Central memory CD4-positive, alpha-beta T cell (primary cell): ENCODE data around the gene ARHGEF4.

Experiments
- DNase-seq: peaks from one replicate; pipeline ENCODE4 v3.0.0; 2022

ARHGEF4 gene

DNA sequence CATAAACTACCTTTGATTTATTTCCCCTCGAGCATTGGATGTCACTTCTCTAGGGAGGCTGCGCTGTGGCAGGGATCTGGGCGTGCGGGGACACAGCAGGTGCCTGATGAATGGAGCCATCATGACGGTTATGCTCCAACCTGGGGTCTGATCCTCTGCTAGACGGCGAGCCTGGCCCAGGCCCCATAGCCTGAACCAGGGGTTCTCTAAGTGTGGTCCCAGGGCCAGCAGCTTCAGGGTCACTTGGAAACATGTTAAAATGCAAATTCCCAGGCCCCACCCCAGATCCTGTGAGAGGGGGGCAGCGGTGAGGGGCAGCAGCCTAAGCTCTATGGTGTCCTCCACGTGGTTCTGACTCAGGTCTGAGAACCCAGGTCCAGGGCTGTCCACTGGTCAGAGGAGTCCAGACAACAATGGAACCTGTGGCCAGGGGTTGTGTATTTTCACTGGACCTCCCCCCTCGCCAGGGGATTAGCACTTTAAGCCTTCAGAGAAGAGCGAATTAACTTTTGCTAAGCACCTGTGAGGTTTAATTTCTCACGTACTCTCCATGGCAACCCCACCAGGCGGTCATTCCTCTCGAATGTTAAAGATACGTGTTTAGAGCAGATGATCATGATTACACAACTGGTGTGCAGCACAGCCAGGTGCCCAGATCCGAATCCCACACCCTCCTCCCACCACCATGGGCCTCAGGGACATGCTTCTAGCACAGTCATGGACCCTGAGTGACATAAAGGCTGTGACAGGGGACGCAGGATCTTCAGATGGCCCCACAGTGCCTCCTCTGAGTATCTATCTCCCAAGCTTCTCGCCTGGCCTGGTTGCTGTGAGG lies 1.6 kb upstream of the ARHGEF4 start:
- no peak for DNase-seq

DNA sequence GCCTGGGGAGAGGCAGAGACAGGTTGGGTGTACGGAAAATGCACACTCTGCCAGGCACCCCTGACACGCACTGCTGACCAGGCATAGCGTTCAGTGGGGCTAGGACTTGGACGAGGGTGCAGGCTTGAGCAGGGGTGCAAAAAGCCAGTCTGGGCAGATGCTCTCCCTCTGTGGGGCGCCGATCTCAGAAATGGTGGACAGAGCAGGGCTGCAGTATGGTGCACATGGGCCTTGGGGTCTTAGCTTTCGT lies 1.0 kb upstream of the ARHGEF4 start:
- no peak for DNase-seq

DNA sequence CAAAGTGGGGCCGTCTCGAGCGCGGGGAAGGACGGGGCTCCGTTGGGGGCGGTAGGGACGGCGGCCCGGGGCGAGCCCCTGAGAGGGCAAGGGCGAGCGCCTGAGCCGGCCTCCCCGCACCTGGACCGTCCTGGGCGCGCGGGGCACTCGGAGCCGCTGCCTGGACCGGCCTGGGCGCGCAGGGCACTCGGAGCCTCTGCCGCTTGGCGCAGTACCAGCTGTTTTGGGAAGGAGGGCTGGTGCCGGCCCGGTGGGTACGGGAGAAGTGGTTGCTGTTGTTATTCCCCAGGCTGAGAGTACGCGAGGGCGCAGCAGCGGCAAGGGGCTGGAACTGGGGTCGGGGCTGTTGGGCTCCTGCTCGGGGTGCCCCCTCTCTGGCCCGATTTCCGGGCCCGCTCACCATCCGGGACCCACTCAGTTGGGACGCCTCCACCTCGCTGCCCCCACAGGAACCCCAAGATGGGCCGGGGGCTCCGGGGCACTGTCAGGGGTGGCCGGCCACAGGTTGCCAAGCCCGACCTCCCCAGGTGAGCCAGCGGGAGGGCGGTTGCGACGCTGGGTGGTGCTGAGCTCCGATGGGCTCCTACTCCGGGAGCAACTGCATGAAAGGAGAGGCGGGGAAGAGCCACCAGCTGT lies 579 bp downstream of the ARHGEF4 start:
- no peak for DNase-seq

GRCh38 chr2:130837811-130838565 lies 1.3 kb downstream of the ARHGEF4 start:
- DNase-seq: no peak

GRCh38 chr2:130839011-130839780 lies 2.5 kb downstream of the ARHGEF4 start:
- no peak for DNase-seq

DNA sequence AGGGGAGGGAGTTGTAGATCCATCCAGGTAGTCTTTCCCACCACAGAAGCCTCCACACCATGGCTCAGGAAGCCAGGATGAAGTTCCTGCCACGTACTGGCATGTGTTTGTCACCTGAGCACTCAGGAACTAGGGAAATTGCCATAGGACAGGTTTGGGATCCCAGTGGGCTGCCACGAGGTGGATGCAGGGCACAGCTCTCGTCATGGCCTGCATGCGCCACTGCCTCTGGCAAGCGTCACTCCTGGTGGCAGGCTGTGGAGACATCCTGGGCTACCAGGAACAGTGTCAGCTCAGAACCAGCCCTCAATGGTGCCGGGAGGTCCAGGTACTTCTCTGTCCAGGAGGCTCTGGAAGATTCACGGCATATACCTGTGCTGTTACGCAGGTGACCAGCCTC lies 3.8 kb downstream of the ARHGEF4 start:
- DNase-seq: no peak

DNA sequence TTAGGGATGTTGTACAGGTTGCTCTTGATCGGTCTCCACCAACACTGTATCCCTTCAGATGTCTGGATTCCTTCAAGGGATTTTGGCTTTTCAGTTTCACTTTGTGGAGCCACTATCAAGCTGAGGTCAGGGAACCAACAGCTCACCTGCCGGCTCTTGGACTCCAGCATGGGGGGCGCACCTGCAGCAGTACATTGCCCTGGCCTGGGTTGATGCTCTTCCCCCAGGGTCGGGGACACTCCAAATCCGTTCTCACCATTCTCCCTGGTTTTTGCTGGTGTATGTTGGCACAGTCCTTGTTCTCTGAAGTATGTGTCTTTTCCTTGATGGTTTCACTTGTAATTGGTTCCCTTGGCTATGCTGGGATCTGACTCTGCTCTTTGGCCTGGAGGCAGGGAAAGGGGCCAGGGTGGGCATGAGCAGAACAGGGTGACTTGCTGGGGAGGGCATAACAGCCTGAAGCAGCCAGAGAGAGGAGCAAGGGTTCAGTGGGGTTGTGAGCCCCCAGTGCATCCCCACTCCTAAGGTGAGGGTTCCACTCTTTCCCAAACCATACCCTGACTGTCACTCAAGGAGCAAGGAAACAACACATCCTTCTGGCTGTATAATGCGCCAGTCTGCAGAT lies 5.1 kb downstream of the ARHGEF4 start:
- DNase-seq: no peak

- DNase-seq: no peak
Observed at GRCh38 chr2:130842770-130843169, 6.1 kb downstream of the ARHGEF4 start.

DNA sequence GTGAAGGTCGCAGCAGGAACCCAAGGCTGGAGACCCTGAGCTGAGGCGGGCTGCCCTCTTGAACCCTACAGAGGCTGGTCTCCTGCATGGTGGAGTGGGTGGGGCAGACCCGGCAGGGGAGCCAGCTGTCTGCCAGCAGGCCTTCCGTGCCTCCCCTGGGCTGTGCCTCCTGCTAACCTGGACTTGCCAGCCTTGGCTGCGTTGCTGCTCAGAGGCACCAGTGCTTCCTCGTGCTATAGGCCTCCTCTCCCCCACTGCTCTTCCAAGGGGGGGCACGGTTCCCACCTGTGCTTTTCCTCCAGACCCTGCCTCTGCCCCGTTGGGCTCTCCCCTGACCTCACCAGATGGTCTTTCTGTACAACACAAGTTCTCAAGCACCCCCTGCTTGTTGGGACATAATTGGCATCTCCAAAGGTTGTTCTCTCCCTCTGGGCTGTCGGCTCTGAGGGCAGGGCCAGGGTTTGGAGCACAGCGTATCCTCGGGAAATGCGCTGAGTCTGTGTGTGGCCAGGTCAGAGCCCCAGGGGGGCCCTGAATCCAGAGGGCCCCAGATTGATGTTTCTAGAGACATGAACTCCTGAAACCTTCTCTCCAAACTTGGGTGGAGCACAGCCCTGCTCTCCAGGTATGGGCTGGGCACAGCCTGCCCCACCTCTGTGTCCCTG lies 6.7 kb downstream of the ARHGEF4 start:
- no peak for DNase-seq

- no peak for DNase-seq
Observed at GRCh38 chr2:130844161-130844560, 7.4 kb downstream of the ARHGEF4 start.

DNA sequence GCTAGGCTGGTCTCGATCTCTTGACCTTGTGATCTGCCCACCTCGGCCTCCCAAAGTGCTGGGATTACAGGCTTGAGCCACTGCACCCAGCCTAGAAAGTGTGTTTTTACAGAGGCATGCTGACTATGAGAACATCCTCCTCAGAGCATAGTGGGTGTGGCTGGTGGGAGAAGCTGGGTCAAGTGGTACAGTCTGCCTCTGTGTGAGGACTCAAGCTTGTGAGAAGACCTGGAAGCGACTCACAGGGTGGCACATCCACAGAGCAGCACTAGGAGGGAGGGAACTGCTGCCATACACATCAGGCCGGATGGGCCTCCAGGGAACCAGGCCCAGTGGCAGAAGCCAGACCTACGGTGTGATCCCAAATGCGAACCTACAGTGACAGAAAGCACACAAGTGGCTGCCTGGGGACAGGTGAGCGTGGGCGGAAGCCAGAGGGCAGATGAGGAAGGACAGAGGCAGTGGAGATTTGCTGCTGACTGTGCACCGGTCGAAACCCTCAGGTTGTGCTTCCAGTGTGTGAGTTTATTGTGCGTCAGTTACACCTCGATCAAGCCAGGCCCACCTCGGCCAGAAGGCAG lies 8.9 kb downstream of the ARHGEF4 start:
- no peak for DNase-seq

DNA sequence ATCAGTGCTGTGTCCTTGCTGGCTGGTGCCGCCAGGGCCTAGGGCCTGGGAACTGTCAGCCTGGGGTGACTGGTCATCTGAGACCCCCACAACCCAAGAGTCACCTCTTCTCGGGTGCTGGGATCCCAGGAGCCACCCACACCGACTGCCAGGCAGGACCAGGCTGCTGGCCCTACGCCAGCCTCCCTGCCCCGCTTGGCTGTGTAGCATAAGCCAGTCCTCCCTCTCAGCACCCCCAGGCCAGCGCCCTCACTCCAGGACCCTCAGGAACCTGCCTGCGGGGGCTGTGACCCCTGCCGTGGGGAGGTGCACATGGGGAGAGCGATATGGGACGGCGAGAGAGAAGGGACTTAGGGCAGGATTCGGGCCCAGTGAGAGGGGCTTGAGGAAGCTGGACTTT lies 9.5 kb downstream of the ARHGEF4 start:
- DNase-seq: no peak

DNA sequence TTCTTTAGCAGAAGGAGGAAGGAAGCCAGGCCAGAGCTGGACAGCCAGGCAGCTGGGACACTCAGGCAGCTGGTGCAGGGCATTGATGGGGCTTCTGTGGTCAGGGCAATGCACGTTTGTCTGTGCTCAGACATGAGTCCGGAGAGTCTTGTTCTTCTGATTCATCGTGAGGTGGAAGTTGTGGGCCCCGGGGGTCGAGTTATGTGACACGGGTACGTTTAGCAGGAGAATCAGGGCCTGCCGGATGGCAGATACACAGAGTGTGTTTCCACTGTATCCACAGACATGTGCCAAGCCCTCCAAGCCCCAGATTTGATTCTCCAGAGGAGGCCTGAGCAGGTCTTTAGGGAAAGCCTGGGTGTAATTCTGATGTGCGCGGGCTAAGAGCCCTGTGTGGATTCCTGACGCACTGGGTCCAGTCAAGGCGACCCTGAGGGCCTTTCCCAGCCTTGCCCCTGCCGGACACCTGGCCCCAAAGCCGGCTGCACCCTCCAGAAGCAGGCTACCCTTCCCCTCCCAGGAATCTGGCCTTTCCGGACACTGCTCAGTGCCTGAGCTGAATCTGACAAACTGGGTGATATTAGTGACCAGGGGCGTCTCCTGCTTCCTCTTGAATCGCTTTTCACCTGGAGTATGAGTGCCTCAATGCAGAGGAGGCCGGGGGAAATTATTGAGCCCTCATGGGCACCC lies 10.1 kb downstream of the ARHGEF4 start:
- DNase-seq: no peak

DNA sequence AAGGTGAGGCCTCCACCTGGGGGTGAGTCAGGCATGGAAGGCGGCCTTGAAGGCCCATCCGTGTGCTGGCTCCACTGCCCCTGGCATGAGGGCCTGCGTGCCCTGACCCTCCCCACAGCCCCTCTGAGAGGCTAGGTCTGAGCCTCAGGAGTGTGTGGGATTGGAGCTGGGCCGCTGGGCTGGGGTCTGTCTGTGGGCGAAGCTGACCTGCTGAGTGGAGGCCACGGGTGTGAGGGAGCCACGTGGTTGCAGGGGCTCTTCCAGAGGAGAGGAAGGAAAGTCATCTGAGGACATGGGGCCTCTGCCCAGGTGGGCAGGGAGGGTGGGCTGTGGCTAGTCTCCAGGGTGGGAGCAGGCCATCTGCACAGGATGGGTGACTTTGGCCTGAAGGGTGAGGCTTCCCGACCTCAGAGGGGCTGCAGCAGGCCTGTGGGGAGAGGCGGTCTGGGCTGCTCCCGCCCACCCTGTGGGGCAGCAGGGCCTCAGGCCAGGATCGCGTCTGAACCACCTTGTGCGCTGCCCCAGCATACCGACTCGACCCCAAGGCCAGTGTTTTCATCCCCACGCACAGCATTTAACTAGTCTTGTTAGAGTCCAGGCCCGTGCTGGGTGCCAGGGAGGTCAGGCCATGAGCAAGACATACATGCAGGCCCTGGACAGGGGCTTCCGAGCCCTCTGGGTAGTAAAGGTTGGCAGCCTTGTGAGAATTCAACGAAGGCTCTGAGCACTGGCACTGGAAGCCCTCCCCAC lies 11.2 kb downstream of the ARHGEF4 start:
- DNase-seq: no peak

GRCh38 chr2:130848526-130849210 lies 12.0 kb downstream of the ARHGEF4 start:
- DNase-seq: no peak

DNA sequence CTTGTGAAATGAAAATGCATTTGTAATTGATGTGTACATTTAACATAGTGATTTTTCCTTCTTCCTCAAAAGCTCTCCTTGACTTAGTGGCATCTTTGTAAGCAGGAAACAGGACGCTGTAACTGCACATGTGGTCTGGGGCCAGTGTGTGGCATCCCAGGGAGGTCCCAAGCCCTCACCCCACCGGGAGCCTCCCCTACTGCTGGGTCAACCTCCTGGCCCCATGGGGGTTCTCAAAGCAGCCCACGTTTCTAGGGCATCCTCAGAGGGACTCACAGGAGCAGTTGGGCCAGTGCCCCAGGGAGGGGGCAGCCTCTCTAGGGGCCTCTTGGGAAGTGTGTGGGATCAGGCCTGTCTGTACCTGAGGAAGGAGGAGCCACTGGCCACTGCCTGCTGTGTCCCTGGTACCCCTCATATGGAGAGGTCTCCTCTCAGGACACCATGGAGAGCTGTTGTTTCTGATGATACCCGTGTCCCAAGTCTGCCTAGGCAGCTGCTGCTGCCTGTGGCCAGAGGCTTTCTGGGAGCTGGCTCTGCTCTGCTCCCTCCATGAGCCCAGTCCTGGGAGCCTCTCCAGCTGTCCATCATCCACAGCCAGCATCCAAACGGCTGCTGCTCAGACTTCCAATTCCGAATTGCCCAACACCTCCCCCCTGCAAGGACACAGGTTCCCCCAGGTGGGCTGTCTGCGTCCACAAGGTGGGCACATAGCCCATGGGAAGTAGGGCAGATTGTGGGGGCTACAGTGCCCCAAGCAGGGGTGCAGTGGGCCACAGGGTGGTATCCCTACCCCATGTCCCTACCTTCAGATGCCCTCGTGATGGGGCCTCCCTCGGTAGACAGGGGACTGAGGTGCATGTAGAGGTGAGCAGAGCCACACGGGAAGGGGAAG lies 13.4 kb downstream of the ARHGEF4 start:
- DNase-seq: no peak

- DNase-seq: no peak
Observed at GRCh38 chr2:130850788-130851623, 14.3 kb downstream of the ARHGEF4 start.
